Nephron (organoid): ENCODE data around the gene LCP1.

ENCODE experiments used
- H3K27ac Mint-ChIP-seq, 3 experiments: 2 replicates each; pipeline ENCODE4 v1.8.0; 2020; ENCODE audit warnings: mixed read lengths in 3 of 3, mild to moderate bottlenecking in 2 of 3, moderate library complexity in 1 of 3
- H3K27me3 Mint-ChIP-seq: 2 replicates; pipeline ENCODE4 v1.8.0; 2021; ENCODE audit warnings: low read depth, mild to moderate bottlenecking, moderate library complexity, mixed read lengths
- H3K36me3 Mint-ChIP-seq: 2 replicates; pipeline ENCODE4 v1.8.0; 2020; ENCODE audit warnings: low read depth, mixed read lengths
- H3K4me1 Mint-ChIP-seq: 2 replicates; pipeline ENCODE4 v1.8.0; 2020; ENCODE audit warnings: mixed read lengths
- H3K4me3 Mint-ChIP-seq, 3 experiments: 2 replicates each; pipeline ENCODE4 v1.8.0; 2020; ENCODE audit warnings: mild to moderate bottlenecking in 3 of 3, mixed read lengths in 3 of 3, moderate library complexity in 2 of 3
- H3K9me3 Mint-ChIP-seq: 2 replicates; pipeline ENCODE4 v1.8.0; 2020; ENCODE audit warnings: mixed read lengths
- CTCF ChIP-seq, 3 experiments: fragments of 200-600 bp; sonication (generic); IDR thresholded peaks; one replicate each; pipeline ENCODE4 v1.5.0; 2021; ENCODE audit warnings: antibody characterized with exemption in 3 of 3; ENCODE audit not compliant: unreplicated experiment in 3 of 3

The LCP1 gene

GRCh38 chr13:46114613-46115012, 67.4 kb downstream of the LCP1 start:
- Mint-ChIP-seq H3K9me3 (peaks cover 3% of the 10 kb centered on the region), H3K27ac (no peak overlapping the region), H3K27me3 (no peaks in the 10 kb centered on the region), H3K36me3 (no peaks in the 10 kb centered on the region), H3K4me1 (no peaks in the 10 kb centered on the region), H3K4me3 (no peak overlapping the region)
- no peak for TF ChIP-seq CTCF (IDR thresholded peaks at IDR 0.05; ENCODE audit: unreplicated experiment in 3 of 3)

DNA sequence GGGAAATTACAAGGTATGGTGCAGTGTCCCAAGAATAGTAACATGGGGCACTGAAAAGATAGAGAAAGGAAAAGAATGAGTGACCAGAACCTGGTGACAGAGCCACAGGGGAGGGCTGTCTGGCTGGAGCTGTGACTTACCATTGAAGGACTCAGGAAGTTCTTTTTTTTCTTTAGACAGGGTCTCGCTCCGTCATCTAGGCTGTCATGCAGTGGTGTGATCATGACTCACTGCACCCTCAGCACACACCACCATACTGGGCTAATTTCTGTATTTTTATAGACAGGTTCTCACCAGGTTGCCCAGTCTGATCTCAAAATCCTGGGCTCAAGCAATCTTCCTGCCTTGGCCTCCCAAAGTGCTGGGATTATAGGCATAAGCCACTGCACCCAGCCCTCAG, 68.4 kb downstream of the LCP1 start:
- no peak for TF ChIP-seq CTCF (IDR thresholded peaks at IDR 0.05; ENCODE audit: unreplicated experiment in 3 of 3)
- no peaks in the 10 kb centered on the region for H3K4me1 Mint-ChIP-seq
- no peak overlapping the region for H3K4me3 Mint-ChIP-seq
- H3K27ac Mint-ChIP-seq: no peak overlapping the region
- no peaks in the 10 kb centered on the region for H3K36me3 Mint-ChIP-seq
- no peaks in the 10 kb centered on the region for H3K27me3 Mint-ChIP-seq
- H3K9me3 Mint-ChIP-seq: peaks cover under 1% of the 10 kb centered on the region

- H3K36me3 Mint-ChIP-seq: no peaks in the 10 kb centered on the region
- no peak for TF ChIP-seq CTCF (IDR thresholded peaks at IDR 0.05; ENCODE audit: unreplicated experiment in 3 of 3)
Measured at GRCh38 chr13:46111151-46111550, 70.8 kb downstream of the LCP1 start.

GRCh38 chr13:46109451-46109850, 72.5 kb downstream of the LCP1 start:
- Mint-ChIP-seq H3K4me1 (no peaks in the 10 kb centered on the region), H3K36me3 (no peaks in the 10 kb centered on the region), H3K27me3 (no peaks in the 10 kb centered on the region), H3K9me3 (no peaks in the 10 kb centered on the region), H3K4me3 (no peak overlapping the region), H3K27ac (no peak overlapping the region)
- no peak for TF ChIP-seq CTCF (IDR thresholded peaks at IDR 0.05; ENCODE audit: unreplicated experiment in 3 of 3)

More at GRCh38 chr13:46111151-46111550, 70.8 kb downstream of the LCP1 start:
- H3K4me1 Mint-ChIP-seq: no peaks in the 10 kb centered on the region
- no peaks in the 10 kb centered on the region for H3K27me3 Mint-ChIP-seq
- H3K4me3 Mint-ChIP-seq: no peak overlapping the region
- H3K9me3 Mint-ChIP-seq: no peaks in the 10 kb centered on the region
- no peak overlapping the region for H3K27ac Mint-ChIP-seq

GRCh38 chr13:46106839-46107371, 75.1 kb downstream of the LCP1 start:
- Mint-ChIP-seq H3K27me3 (no peaks in the 10 kb centered on the region), H3K36me3 (no peaks in the 10 kb centered on the region), H3K27ac (no peak overlapping the region), H3K4me3 (no peak overlapping the region), H3K9me3 (no peaks in the 10 kb centered on the region), H3K4me1 (peaks cover 4% of the 10 kb centered on the region)
- TF ChIP-seq CTCF (IDR thresholded peaks at IDR 0.05; ENCODE audit: unreplicated experiment in 3 of 3): no peak

DNA sequence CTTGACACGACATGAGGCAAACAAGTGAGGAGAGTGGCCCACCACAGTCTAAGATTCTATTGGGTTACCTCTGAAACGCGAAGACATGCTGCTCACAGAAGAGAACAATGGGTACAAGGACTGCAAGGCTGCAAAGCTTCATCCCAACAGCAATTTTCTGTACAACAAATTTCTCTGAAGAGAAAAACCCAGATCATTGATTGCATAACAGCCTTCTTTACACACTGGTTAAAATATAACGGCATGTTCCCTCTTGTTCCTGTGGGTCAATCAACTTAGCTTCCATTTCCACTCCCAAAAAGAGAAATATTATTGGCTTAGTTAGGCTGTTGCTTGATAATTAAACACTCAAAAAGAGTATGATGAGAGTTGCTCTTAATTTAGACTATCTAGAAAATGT, 77.1 kb downstream of the LCP1 start, which contains the start of gene CPB2:
Gene CPB2 (minus strand): TSS at position 166 of the 400 bp plus-strand sequence. CDS start 24 bp downstream, at position 142.
- Mint-ChIP-seq H3K27ac (no peak within 1 kb of the TSS), H3K4me1 (peaks cover 7% of the 10 kb centered on the region), H3K27me3 (no peaks in the 10 kb centered on the region), H3K36me3 (no peaks in the 10 kb centered on the region), H3K4me3 (no peak within 1 kb of the TSS), H3K9me3 (no peaks in the 10 kb centered on the region)
- TF ChIP-seq CTCF (IDR thresholded peaks at IDR 0.05; ENCODE audit: unreplicated experiment in 3 of 3): no peak
